GM06990 (cell line): ENCODE data around the gene SRD5A3.
A peak's percentile ranks its signal among the peaks of the same experiment; 100 is the strongest.

Experiments
- DNase-seq: peaks from one replicate; pipeline ENCODE4 v3.0.0-alpha.2; 2011; ENCODE audit not compliant: insufficient read length; ENCODE audit errors: extremely low read depth
- H3K27me3 ChIP-seq: replicated peaks from 2 replicates; pipeline ENCODE4 v1.6.0; 2011; ENCODE audit warnings: low read length; ENCODE audit not compliant: control insufficient read depth, insufficient read depth
- H3K36me3 ChIP-seq: 2 replicates; pipeline ENCODE4 v1.5.1; 2011; ENCODE audit warnings: low read length; ENCODE audit not compliant: control insufficient read depth, insufficient read depth
- H3K4me3 ChIP-seq: replicated peaks from 2 replicates; pipeline ENCODE4 v1.5.1; 2011; ENCODE audit warnings: low read depth, mild to moderate bottlenecking, control low read depth, low read length
- TF ChIP-seq, protein P1 (sequence below): IDR thresholded peaks from 2 replicates; pipeline ENCODE4 v1.5.1; 2011; ENCODE audit warnings: low read length, control low read depth, mild to moderate bottlenecking, inconsistent platforms; ENCODE audit not compliant: insufficient read depth, poor library complexity, severe bottlenecking

Gene SRD5A3

DNA sequence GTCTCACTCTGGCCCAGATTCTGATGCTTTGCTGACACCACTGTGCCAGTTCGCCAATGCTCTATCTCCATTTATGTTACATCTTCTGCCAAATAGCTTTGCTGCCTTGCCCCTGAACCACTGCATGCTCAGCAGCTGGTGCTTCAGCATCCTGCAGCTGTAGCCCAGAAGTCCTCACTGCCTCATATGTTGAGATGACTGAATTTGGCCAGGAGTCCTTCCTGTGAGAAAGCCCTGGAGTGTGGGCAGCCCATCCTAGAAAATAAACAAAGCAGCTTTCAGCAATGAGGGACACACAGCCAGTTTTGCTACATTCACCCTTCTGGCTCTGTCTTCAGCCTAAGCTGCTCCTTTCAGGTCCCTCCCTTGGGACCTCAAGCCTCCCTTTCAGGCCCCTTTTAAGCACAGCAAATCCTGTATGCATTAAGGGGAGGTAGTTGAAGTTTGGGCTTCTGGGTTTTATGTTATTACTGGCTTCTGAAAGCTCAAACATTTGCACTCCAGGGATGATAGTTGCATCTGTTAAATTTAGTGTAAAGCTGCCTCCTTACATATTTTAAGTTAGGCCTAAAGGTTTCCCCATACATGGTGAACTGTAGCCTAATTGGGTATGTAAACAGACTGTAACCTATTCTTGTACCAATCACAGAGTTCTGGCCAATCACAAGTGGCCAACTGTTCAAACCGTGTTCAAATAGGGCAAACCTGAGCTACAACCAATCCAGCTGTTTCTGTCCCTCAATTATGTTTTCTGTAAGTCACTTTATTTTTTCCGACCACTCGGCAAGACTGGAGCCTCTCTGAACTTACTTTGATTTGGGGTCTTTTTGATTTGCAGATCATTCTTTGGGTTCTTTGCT is 47.6 kb downstream of the SRD5A3 start:
- Histone ChIP-seq H3K27me3 (no peaks in the 10 kb centered on the region), H3K36me3 (no peaks in the 10 kb centered on the region), H3K4me3 (no peak overlapping the region)
- no peak for DNase-seq
- TF ChIP-seq, protein P1, sequence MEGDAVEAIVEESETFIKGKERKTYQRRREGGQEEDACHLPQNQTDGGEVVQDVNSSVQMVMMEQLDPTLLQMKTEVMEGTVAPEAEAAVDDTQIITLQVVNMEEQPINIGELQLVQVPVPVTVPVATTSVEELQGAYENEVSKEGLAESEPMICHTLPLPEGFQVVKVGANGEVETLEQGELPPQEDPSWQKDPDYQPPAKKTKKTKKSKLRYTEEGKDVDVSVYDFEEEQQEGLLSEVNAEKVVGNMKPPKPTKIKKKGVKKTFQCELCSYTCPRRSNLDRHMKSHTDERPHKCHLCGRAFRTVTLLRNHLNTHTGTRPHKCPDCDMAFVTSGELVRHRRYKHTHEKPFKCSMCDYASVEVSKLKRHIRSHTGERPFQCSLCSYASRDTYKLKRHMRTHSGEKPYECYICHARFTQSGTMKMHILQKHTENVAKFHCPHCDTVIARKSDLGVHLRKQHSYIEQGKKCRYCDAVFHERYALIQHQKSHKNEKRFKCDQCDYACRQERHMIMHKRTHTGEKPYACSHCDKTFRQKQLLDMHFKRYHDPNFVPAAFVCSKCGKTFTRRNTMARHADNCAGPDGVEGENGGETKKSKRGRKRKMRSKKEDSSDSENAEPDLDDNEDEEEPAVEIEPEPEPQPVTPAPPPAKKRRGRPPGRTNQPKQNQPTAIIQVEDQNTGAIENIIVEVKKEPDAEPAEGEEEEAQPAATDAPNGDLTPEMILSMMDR: no peak

DNA sequence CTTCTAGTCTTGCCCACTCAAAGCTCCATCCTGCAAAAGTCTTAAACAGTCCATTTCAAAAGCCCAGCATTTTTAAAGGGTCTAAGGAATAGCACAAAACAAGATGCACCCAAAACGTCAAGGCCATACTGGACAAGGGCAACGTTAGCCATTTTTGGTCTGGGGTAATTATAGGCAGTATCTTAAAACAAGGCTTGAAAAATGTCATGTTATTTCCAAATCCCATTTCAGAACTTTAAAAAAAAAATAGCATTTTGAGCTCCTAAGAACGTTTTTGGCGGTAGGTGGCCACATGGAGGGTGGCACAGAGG is 49.1 kb downstream of the SRD5A3 start:
- TF ChIP-seq, protein P1: no peak
- H3K27me3 ChIP-seq: no peaks in the 10 kb centered on the region

DNA sequence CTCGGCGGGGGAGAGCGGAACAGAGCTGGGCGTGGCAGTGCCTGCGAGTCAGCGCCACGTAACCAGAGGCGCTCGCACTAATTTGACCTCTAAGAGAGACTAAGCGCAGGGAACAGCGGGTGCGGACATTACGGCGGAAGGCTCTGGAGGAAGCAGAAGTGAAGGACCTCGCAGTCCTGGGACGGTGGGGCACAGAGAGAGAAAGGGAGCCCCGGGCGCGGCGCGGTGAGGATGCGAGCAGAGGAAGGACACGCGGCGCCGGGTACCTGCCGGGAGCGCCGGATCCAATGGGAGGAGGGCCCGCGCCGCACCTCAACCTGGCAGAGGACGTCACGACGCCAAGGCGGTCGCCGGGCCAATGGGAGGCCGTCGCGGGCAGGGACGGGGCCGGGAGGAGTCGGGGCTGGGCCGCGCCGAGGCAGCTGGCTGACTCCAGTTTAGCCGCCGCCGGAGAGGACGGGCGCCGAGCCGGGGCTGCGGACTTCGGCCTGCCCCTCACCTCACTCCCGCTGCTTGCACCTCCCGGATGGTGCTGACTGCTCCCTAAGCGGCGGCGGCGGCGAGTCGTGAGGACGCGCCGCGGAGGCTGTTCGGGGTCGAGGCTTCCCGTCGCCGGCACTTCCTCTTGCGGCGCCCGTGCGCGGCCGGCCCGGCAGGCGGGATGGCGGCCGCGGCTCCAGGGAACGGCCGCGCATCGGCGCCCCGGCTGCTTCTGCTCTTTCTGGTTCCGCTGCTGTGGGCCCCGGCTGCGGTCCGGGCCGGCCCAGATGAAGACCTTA is 49.7 kb downstream of the SRD5A3 start, which contains the start of gene TMEM165:
Gene TMEM165 (plus strand): TSS at position 429 of the 779 bp plus-strand sequence. CDS start 233 bp downstream, at position 662.
- no peaks in the 10 kb centered on the region for H3K36me3 ChIP-seq
- peak within 1 kb of the TSS; percentile 82 for H3K4me3 ChIP-seq
- TF ChIP-seq, protein P1: no peak
- H3K27me3 ChIP-seq: no peaks in the 10 kb centered on the region
- peak; percentile 94 for DNase-seq

More for the DNA sequence above, 49.1 kb downstream of the SRD5A3 start:
- no peaks in the 10 kb centered on the region for H3K36me3 ChIP-seq
- DNase-seq: no peak
- peak overlapping the region; percentile 82 for H3K4me3 ChIP-seq

GRCh38 chr4:55396308-55397125 is 50.5 kb downstream of the SRD5A3 start:
- Histone ChIP-seq H3K36me3 (no peaks in the 10 kb centered on the region), H3K27me3 (no peaks in the 10 kb centered on the region), H3K4me3 (peak overlapping the region; percentile 82)
- DNase-seq: peak; percentile 56
- TF ChIP-seq, protein P1: no peak

DNA sequence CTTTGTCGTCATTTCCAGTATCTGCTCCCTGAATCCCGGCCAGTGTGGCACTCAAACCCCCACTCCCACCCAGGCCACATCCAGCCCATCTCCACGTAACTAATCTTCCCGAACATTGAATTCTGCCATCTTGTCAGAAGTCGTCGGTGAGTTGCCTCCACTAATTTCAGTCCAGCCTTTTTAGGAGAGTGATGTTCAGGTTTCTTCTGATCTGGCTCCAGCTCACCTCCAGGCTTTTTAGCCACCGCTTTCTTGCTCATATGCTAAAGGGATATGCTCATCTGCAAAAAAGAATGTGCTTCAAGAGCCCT is 51.0 kb downstream of the SRD5A3 start:
- TF ChIP-seq, protein P1: no peak
- no peak for DNase-seq
- no peaks in the 10 kb centered on the region for H3K36me3 ChIP-seq
- peak overlapping the region; percentile 82 for H3K4me3 ChIP-seq
- no peaks in the 10 kb centered on the region for H3K27me3 ChIP-seq
